ENCODE data around the gene C1QTNF8.

The C1QTNF8 gene

DNA sequence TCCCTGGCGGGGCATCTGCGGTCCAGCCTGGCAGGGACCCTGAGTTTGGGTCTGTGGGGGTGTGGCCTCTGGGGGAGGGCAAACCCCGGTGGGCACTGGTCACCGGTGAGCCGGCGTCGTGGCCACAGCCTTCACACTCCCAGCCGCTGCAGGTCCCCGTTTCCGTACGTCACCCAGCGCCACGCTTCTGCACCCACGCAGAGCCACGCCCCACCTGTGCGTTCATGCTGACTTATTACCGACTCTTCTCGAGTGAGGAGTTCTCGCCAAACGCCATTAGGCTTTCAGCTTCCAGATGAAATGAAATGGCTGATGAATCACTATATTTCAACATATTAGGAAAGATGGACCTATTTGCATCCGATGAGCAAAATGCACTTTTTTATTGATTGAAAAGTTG lies 32.3 kb downstream of the C1QTNF8 start:
- DNase-seq (ENCODE audit: low read depth in 2 of 3, low spot score in 1 of 3) = no peak

DNA sequence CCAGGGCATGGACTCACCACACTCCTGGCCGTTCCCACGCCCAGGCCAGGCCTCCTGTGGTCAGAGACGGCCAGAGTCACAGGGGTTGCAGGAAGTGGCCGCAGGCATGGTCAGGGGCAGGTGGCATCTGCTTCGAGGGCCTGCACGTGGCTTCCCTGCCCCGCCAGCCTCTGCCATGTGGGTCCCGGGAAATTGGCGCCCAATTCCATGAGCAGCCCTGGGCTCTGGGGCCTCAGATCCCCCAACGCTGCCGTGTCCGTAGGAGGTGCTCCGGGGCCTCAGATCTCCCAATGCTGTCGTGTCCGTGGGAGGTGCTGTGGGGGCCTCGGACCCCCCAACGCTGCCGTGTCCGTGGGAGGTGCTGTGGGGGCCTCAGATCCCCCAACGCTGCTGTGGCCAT lies 33.1 kb downstream of the C1QTNF8 start:
- no peak for DNase-seq (ENCODE audit: low read depth in 2 of 3, low spot score in 1 of 3)

DNA sequence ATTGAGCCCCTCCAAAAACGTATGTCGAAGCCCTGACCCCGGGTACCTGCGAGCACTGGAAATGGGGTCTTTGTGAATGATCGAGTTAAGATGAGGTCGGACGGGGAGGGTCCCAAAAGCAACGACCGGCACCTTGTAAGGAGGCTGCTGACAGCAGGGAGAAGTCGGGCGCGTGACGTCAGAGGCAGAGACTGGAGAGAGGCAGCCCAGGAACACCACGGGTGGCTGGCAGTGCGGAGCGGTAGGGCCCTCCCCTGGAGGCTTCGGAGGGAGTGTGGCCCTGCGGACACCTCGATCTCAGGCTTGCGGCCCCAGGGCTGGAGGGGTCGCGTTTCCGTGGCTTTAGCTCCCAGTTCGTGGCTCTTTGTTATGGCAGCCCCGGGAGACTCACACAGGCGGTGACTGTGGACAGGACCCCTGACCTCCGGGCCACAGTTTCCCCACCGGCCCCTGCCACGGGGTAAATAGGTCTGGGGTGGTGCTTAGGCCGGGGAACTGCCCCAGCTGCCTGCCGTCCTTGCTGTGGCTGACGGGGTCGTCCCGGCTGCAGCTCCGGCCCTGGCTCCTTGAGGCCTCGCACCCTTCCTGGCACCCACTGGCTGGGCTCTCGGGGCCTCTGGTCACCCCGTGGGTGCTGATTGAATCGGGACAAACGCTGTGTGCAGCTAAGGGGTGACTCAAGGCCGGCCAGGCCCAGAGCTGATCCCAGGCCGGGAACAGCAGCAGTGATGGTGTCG lies 34.1 kb downstream of the C1QTNF8 start:
- no peak for DNase-seq (ENCODE audit: low read depth in 2 of 3, low spot score in 1 of 3)

DNA sequence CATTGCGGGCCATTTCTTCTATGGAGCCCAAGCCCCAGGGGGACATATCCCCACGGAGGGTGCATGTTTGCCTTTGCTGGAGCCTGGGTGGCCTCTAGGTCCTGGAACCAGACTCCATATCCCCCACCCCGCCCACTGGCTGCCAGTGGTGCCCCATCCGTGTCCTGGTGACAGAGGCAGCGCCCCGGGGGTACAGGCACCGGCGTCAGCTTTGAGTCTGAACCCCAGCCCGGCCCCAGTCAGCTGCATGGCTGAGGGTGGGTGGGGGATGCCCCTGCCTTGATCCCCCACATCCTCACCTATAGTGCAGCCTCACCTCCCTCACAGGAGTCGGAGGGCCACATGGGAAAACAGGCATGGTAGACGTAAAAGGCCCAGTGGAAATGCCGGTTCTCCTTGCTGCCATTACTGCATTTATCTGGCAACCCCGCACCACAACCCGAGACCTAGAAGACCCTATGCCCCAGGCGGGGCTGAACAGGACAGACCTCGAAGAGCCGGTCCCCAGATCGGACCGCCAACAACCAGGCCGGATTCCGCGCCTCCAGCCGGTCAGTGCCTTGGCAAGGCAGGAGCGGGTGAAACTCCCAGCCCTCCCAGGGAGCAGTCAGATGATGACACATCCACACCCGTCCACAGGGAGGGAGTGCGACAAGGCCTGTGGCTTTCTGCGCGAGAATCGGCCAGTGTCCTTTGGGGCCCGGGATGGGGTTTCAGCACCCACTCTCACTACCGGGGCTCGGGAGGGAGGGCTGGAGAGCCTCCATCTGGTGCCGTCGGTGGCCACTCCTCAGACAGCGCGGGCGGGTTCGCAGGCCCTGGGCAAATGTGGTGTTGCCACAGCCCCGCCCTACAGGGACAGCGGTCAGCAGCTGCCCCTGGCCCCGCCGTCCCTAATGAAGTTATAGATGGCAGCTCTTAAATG lies 35.4 kb downstream of the C1QTNF8 start:
- DNase-seq (ENCODE audit: low read depth in 2 of 3, low spot score in 1 of 3) = no peak

DNA sequence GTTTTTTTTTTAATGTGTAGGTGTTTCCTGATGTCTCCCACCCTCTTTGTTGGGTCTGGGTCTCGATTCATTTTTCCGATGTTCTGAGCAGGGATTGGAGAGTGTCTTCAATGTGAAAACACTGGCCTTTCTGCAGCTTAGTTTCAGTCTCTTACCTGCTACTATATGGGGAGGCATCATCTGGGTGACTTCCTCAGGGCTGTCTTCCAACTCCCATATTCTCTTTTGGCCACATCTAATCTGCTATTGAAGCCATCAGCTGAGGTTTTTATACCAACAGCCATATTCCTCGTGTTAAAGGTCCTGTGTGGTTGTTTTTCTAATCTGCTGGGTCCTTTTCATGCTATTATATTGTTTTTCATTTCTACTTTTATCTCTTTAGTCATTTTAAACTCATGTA lies 36.7 kb downstream of the C1QTNF8 start:
- DNase-seq (ENCODE audit: low read depth in 2 of 3, low spot score in 1 of 3) = no peak

DNA sequence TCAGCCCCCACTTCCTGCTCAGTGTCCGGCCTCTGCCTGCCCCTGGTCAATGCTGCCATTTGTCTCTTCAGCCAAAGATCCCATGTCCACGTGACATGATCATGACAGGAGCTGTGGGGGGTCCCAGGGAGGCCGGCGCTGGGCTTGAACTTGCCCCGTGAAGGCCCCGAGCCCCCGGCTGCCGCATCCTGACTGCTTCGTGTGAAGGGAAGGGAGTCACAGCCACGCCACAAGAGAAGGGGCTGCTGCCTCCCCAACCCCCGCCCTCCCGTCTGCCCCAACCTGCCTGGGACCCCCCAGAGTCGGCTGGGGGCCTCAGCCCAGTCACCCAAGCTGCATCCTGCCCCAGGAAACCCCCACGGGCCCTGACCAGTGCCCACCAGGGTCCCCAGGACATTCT lies 37.8 kb downstream of the C1QTNF8 start:
- DNase-seq (ENCODE audit: low read depth in 2 of 3, low spot score in 1 of 3) = no peak

DNA sequence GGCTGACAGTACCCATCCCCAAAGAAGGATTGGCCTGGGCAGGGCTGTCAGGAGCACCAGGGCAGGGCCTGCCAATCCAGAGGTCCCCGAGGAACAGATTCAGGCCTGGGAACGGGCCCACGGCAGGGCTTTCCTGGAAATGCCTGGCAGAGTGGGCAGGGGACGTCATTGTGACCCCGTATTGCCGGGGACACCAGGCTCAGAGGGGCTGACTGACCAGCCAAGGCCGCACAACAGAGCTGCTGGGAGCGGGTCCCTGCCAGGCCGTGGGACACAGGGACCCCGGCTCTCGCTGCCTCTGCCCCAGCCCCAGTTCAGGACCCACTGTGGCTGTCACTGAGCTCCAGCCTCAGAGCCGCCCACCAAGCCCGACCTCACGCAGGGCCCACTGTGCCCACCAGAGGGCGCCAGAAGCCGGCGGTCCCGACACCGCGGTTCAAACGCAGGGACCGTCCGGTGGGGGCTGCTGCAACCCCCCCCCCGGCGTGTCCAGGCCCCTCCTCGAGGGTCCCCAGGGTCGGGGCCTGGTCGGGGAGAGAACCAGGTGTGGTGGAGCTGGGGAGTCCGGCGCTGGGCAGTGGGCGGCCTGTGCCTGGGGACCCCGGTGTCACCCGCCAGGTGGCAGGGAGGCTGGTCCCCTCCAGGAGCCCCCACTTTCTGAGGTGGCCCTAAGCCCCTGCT lies 38.7 kb downstream of the C1QTNF8 start:
- peak; percentile 44 to 58 (median 58) for DNase-seq (ENCODE audit: low read depth in 2 of 3, low spot score in 1 of 3)

DNA sequence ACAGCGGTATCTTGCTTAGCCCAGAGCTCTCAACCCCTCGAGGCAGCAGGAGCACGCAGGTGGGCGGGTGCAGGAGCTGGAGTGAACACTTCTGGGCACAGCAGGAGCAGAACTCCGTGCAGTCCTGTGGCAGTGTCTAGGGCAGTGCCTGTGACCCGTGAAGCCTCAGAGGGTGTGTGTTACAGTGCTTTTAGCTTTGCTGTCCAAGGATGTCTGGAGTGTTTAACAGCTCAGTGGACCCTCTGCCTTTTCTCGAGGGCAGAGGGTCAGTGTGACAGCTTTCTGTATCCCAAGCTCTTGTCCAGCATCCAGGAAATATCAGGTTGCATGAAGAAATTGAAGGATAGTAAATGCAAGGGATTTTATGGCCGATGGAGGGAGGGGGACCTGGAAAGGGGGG lies 39.8 kb downstream of the C1QTNF8 start:
- no peak for DNase-seq (ENCODE audit: low read depth in 2 of 3, low spot score in 1 of 3)

DNA sequence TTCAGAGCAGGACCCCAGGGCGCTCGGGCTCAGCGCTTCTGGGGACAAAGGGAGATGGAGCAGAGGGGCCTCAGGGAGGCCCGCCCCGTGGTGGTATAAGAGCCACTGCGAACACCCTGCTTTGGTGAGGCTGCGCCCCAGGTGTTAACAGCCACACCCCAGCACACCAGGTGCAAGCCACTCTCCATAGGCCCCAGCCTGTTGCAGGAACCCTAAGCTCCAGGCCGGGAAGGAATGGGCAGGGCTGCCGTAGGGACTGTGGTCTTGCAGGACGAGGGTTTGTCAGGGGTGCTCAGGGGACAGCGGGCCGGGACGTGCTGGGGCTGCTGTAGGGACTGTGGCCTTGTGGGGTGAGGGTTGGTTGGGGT lies 40.5 kb downstream of the C1QTNF8 start:
- DNase-seq (ENCODE audit: low read depth in 2 of 3, low spot score in 1 of 3) = no peak

DNA sequence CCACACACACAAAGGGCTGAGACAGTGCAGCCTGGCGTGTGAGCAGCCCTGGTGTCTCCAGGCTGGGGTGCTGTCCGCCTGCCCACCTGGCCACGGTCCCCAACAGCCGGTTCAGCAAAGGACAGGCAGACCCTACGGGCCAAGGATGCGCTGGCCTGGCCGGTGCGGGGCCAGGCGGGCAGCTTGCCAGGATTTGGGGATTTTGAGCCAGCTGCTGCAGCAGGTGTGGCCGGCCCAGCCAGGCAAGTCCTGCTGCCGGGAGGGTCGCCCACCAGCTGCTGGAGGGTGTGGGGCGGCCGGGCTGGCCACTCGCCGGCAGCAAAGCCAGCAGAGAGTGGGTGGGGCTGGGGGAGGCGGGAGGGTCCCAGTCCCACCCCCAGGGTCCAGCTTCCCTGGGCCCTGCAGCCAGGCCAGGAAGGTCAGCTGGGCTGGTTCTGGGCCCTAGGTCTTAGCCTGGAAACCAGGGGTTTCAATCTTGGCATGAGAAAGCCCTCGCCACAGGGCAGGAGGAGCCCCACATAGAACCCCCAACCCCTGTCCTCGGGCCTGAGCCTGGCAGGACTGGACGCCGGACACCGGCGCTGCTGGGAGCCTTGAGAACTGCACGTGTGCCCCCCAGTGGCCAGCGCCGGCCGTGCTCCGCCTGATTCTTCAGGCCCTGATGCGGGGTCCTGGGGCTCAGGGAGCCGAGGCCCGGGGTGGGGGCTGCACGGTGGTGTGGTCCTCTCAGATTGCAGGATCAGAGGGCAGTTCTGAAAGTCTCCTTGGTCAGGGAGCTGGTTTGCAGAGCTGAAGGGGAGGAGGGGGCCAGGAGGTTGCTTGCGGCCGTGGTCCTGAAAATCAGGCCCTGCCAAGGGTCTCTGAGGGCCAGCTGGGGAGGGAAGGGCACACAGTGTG lies 41.1 kb downstream of the C1QTNF8 start:
- DNase-seq (ENCODE audit: low read depth in 2 of 3, low spot score in 1 of 3) = peak in 2 of 3 donors; percentile 15 to 28

DNA sequence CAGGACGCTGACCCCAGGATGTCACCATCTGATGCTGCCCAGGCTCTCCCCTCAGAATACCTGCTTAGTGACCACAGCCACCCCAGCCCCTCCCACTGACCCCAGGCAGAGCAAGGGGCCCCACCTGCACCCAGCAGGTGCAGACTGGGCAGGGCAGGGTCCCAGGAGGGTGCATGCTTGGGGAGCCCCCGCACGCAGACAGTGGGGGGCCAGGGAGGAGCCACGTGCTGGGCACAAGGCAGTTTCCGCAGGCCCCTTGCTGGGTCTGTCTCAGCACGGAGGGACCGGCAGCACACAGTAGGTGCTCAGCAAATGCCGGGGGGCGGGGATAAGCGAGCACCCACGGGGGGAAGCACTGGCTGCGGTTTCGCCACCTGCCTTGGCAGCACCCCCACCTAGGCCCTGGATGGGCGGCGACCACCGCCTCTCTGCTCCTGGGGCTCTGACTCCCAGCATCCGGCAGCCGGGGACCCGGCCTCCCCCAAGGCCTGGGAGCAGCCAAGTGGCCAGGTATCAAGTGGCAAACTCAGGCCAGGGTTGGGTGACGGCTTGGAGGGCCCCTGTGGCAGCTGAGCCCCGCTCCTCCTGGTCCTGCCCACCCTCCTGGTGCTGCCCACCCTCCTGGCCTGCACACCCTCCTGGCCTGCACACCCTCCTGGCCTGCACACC lies 42.2 kb downstream of the C1QTNF8 start:
- no peak for DNase-seq (ENCODE audit: low read depth in 2 of 3, low spot score in 1 of 3)

DNA sequence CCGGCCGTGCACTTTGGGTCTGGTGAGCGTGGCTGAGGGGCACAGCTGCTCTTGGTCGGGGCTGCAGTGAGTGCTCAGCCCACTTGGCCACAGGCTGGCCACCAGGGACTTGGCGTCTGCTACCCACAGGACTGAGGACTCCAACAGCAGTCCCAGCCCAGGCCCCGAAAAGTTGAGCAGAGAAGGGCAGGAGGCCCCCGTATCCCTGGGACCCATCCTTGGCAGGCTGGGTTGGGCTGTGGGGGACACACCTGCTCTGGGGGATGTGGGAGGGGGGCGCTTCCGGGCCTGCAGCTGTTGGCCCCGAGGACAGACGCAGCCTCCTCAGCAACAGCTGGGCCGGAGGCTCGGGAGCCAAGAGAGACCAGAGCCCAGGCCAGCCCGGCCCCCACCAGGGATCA lies 42.9 kb downstream of the C1QTNF8 start:
- no peak for DNase-seq (ENCODE audit: low read depth in 2 of 3, low spot score in 1 of 3)

DNA sequence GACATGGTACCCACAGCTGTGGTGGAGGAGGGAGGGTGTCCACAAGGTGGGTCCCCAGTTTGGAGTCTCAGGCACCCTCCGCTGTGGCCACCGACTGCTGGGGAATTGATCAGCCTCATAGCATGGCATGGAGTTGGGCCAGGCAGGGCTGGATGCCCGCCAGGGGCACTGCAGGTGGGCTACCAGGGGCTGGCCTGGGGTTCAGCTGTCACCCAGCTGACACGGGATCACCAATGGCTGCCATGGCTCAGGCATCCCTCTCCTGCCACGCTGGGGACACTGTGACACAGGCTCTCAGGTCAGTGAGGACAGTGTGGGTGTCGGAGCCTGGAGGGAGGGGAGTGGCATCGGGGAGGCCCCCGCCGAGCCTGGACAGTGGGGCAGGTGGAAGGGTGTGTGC lies 43.3 kb downstream of the C1QTNF8 start:
- DNase-seq (ENCODE audit: low read depth in 2 of 3, low spot score in 1 of 3) = no peak

DNA sequence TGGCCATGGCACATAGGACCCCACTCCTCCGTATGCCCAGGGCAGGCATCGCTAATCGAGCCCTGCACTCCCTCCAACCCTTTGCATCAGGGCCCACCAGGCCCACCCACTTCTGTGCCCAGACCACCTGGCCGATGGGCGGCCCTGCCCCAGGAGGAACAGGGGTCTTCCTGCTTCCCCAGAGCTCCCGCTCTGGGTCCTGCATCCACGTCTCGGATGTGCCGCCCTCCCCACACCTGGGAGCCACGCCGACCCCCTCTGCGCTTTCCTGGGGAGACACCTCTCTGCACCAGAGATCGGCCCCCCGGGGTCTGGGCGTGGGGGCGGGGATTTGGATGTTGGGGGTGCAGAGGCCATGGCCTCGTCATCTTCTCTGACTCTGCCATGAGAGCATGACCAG lies 44.6 kb downstream of the C1QTNF8 start:
- DNase-seq (ENCODE audit: low read depth in 2 of 3, low spot score in 1 of 3) = no peak

DNA sequence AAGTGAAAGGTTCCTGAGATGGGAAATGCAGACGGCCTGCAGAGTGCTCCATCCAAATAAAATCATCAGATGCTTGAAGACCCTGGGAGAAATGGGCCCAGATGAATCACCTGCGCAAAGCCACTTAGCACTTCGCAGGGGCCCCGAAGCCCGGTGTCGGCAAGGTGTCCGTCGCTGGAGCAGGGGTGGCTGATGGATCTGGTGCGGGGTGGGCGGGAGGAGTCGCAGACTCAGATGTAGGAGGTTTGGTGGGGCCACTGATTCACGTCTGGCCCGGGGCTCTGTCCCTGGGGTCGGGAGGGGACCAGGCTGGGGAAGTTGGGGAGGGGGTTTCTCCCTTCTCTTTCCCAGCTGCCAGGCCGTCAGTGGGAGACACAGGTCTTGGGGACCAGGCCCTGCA lies 45.1 kb downstream of the C1QTNF8 start:
- DNase-seq (ENCODE audit: low read depth in 2 of 3, low spot score in 1 of 3) = no peak

DNA sequence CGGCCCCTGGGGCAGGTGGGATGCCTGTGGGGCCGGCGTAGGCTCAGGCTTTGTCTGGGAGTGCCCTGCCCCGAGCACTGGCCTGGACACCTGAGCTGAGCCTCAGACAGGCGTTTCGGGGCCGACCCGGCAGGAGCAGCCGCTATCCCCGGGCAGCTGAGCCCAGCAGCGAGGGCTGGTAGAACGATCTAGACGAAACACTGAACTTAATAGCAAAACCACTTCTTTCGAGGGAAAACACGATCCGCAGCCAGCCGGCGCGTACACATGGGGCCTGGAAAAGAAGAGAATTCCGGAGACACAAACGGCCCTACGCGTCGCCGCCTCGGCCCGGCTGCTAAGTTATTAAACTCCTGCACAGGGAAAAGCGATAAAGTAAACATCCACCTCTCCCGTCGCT lies 45.5 kb downstream of the C1QTNF8 start:
- DNase-seq (ENCODE audit: low read depth in 2 of 3, low spot score in 1 of 3) = no peak

DNA sequence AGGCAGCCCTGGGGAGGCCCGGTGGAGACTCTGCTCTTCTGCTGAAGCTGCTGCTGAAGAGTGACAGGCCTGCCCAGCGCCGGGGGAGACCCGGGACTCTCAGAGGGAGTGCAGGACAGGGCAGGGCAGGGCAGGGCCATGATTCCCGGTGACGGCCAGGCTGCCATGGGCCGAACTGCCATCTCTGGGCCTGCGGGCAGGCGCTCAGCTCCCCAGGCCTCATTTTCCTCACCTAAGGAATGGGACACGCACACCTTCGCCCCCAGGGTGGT lies 46.1 kb downstream of the C1QTNF8 start:
- DNase-seq (ENCODE audit: low read depth in 2 of 3, low spot score in 1 of 3) = no peak

DNA sequence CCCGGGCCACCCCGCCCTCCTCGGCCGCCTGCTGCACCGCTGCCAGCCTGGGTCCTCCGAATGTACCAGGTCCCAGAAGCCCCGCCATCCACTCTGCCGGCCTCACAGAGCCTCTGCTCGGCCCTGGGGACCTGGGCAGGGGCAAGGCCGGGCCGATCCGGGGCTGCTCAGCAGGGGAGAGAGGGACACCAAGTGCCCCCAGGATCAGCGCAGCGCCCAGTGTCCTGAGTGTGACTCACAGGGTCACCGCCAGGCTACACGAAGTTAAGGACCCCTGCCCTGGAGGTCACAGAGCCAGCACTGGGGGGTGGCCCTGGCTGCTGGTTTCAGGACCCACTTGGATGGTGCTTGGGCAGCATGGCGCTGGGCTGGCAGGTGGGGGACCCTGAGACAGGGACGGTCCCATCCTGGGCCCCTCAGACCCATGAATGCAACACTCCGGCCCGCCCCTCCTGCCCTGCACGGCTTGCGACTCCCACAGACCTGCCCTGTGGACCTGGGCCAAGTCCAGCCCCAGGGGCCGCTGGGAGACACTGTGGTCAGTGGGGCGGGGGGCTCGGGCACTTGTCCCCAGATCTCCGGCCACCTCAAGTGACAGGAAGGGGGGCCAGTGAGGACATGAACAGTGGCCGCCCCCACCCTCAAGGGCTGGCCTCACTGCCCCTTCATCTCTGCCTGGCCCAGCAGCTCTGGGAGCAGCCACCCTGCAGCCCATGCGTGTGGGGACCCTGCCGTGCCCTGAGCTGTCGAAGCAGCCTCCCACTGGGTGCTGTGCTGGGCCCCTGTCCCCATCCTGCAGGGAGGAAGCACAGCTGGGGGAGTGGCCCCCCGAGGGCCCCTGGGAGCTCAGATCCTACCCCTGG lies 46.7 kb downstream of the C1QTNF8 start:
- DNase-seq (ENCODE audit: low read depth in 2 of 3, low spot score in 1 of 3) = no peak

DNA sequence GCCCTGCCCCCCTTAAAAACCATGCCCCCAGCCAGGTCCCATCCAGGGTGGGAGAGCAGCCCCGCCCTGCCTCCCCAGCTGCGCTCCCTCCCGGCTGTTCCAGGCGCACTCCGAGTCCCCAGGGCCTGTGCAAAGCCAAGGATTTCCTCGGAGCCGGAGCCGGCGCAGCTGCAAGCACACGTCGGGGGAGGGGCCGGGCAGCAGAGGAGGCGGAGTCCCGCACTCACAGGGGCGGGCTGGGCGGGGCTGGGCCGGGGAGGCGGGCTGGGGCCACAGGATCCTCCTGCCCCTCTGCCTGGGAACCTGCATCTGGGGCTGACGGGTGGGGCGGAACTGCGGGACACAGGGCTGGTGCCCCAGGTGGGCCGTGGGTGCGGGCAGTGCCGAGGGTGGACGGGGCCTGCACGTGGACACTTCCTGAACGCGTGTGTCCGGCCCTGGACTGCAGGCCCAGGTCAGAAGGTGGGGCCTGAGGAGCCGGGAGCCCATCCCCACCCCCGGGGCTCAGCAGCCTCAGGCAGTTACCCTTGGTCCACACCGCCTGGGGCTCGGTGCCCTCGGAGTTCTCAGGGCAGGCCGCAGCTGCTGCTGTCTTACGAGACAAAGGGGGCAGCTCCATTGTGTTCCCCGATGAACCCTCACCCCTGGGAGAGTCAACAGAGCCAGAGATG lies 47.5 kb downstream of the C1QTNF8 start:
- DNase-seq (ENCODE audit: low read depth in 2 of 3, low spot score in 1 of 3) = no peak
